GM23338 (cell line): Measurements from ENCODE around the gene JAG1. TPM values are rescaled to one million over a fixed set of nuclear protein-coding genes. Genes with fewer than 3 reads are reported as not detected.

ENCODE experiments used
- ATAC-seq: fragments of 200-7000 bp; cut with Tn5 transposase; 3 replicates; pipeline ENCODE4 v1.9.1; 2020
- DNase-seq: peaks from one replicate; pipeline ENCODE4 v3.0.0-alpha.2; 2015; ENCODE audit warnings: low spot score
- H2AFZ ChIP-seq: fragments of 200-600 bp; sonication (generic); 2 replicates; pipeline ENCODE4 v1.8.0; 2016; ENCODE audit warnings: antibody characterized with exemption, mild to moderate bottlenecking, moderate library complexity
- H3F3A ChIP-seq: fragments of 200-600 bp; sonication (generic); replicated peaks from 2 replicates; pipeline ENCODE4 v1.8.0; 2017; ENCODE audit warnings: antibody characterized with exemption, mixed run types, low read depth
- H3K27ac ChIP-seq: fragments of 200-600 bp; sonication (generic); 2 replicates; pipeline ENCODE4 v1.6.1; 2016; ENCODE audit warnings: low read depth
- H3K27me3 ChIP-seq: fragments of 200-600 bp; sonication (generic); 2 replicates; pipeline ENCODE4 v1.8.0; 2016; ENCODE audit warnings: mild to moderate bottlenecking, mixed run types, moderate library complexity; ENCODE audit not compliant: insufficient read depth
- H3K36me3 ChIP-seq: fragments of 200-600 bp; sonication (generic); 2 replicates; pipeline ENCODE4 v1.8.0; 2016; ENCODE audit warnings: mild to moderate bottlenecking; ENCODE audit not compliant: insufficient read depth
- H3K4me1 ChIP-seq: fragments of 200-600 bp; sonication (generic); 2 replicates; pipeline ENCODE4 v1.8.0; 2016; ENCODE audit warnings: mild to moderate bottlenecking, moderate library complexity; ENCODE audit not compliant: insufficient read depth
- H3K4me2 ChIP-seq: fragments of 200-600 bp; sonication (generic); 2 replicates; pipeline ENCODE4 v1.7.1; 2017; ENCODE audit warnings: mixed run types
- H3K4me3 ChIP-seq: fragments of 200-600 bp; sonication (generic); 2 replicates; pipeline ENCODE4 v1.6.1; 2016; ENCODE audit warnings: mixed run types
- H3K79me2 ChIP-seq: fragments of 200-600 bp; sonication (generic); replicated peaks from 2 replicates; pipeline ENCODE4 v1.8.0; 2017; ENCODE audit warnings: mild to moderate bottlenecking; ENCODE audit not compliant: insufficient read depth
- H3K9me2 ChIP-seq: fragments of 200-600 bp; sonication (generic); 2 replicates; pipeline ENCODE4 v1.8.0; 2017; ENCODE audit not compliant: insufficient read depth
- H4K20me1 ChIP-seq: fragments of 200-600 bp; sonication (generic); replicated peaks from 2 replicates; pipeline ENCODE4 v1.8.0; 2017; ENCODE audit warnings: mild to moderate bottlenecking; ENCODE audit not compliant: insufficient read depth
- H3K27ac Mint-ChIP-seq: 2 replicates; pipeline ENCODE4 v1.8.0; 2020; ENCODE audit warnings: inconsistent platforms, mild to moderate bottlenecking, moderate library complexity, mixed read lengths
- H3K27me3 Mint-ChIP-seq: 3 replicates; pipeline ENCODE4 v1.8.0; 2022; ENCODE audit warnings: low read depth, mild to moderate bottlenecking, moderate library complexity, mixed read lengths, inconsistent platforms; ENCODE audit not compliant: insufficient read depth, poor library complexity
- H3K36me3 Mint-ChIP-seq: 3 replicates; pipeline ENCODE4 v1.8.0; 2021; ENCODE audit warnings: low read depth, mild to moderate bottlenecking, inconsistent platforms, moderate library complexity, mixed read lengths
- H3K4me1 Mint-ChIP-seq: 3 replicates; pipeline ENCODE4 v1.8.0; 2020; ENCODE audit warnings: mild to moderate bottlenecking, inconsistent platforms, mixed read lengths
- H3K4me3 Mint-ChIP-seq: 3 replicates; pipeline ENCODE4 v1.8.0; 2021; ENCODE audit warnings: moderate library complexity, mild to moderate bottlenecking, inconsistent platforms, mixed read lengths
- H3K9me3 Mint-ChIP-seq: 3 replicates; pipeline ENCODE4 v1.8.0; 2020; ENCODE audit warnings: moderate library complexity, mild to moderate bottlenecking, inconsistent platforms, mixed read lengths
- CREB1 ChIP-seq: fragments of 250-450 bp; sonication (Bioruptor Pico); IDR thresholded peaks from 2 replicates; pipeline ENCODE4 v1.5.0; 2020; ENCODE audit warnings: low read depth, mild to moderate bottlenecking, moderate library complexity
- CTCF ChIP-seq, 2 experiments: fragments of 200-600 bp in 1 of 2; sonication (generic) in 1 of 2; conservative IDR thresholded peaks; 2 replicates each; pipeline versions ENCODE4 v1.5.1 to v1.6.1; 2016 to 2017; ENCODE audit warnings: antibody characterized with exemption in 2 of 2, low read depth in 2 of 2, mild to moderate bottlenecking in 2 of 2, moderate library complexity in 1 of 2
- ETS1 ChIP-seq: IDR thresholded peaks from 2 replicates; pipeline ENCODE4 v1.6.1; 2016; ENCODE audit warnings: antibody characterized with exemption
- EZH2 ChIP-seq: fragments of 200-600 bp; sonication (generic); IDR thresholded peaks from one replicate; pipeline ENCODE4 v1.8.0; 2017; ENCODE audit warnings: antibody characterized with exemption, mild to moderate bottlenecking, low read depth; ENCODE audit not compliant: unreplicated experiment
- EZH2phosphoT487 ChIP-seq: fragments of 200-600 bp; sonication (generic); IDR thresholded peaks from one replicate; pipeline ENCODE4 v1.8.1; 2018; ENCODE audit warnings: antibody characterized with exemption; ENCODE audit not compliant: unreplicated experiment
- JUNB ChIP-seq: IDR thresholded peaks from one replicate; pipeline ENCODE4 v1.6.1; 2016; ENCODE audit warnings: antibody characterized with exemption; ENCODE audit not compliant: unreplicated experiment
- NANOG ChIP-seq: IDR thresholded peaks from 2 replicates; pipeline ENCODE4 v1.6.1; 2016; ENCODE audit warnings: antibody characterized with exemption, borderline replicate concordance
- POLR2AphosphoS5 ChIP-seq: IDR thresholded peaks from 2 replicates; pipeline ENCODE4 v1.6.1; 2016; ENCODE audit warnings: antibody characterized with exemption, low read depth
- REST ChIP-seq: IDR thresholded peaks from one replicate; pipeline ENCODE4 v1.6.1; 2018; ENCODE audit warnings: antibody characterized with exemption; ENCODE audit not compliant: unreplicated experiment
- STAT1 ChIP-seq: IDR thresholded peaks from one replicate; pipeline ENCODE4 v1.6.1; 2016; ENCODE audit warnings: antibody characterized with exemption; ENCODE audit not compliant: unreplicated experiment
- ZNF114 ChIP-seq: fragments of 250-450 bp; sonication (Bioruptor Pico); IDR thresholded peaks from 2 replicates; pipeline ENCODE4 v1.5.0; 2020; ENCODE audit warnings: mild to moderate bottlenecking, moderate library complexity
- ZNF331 ChIP-seq: fragments of 250-450 bp; sonication (Bioruptor Pico); IDR thresholded peaks from 2 replicates; pipeline ENCODE4 v1.5.0; 2020; ENCODE audit warnings: low read depth, mild to moderate bottlenecking, moderate library complexity
- ZNF462 ChIP-seq: fragments of 250-450 bp; sonication (Bioruptor Pico); IDR thresholded peaks from 2 replicates; pipeline ENCODE4 v1.5.0; 2020; ENCODE audit warnings: mild to moderate bottlenecking, moderate library complexity
- polyA plus RNA-seq: library from polyadenylated mRNA; unstranded; fragments of >200 nt; fragmentation: Nextera tagmentation; extraction: Ambion mirVana; gene quantifications from 2 replicates; pipeline ENCODE4 v1.2.1, GENCODE V29; 2016
- total RNA-seq: library from RNA; depleted of rRNA; stranded (reverse); fragments of >200 nt; shearing (Covaris generic); gene quantifications from 2 replicates; pipeline ENCODE4 v1.2.3, GENCODE V29; 2014

Gene JAG1
- total and polyA plus RNA-seq, 2 experiments from 2014 or later: 9.7 to 46.5 TPM

- Histone ChIP-seq H3K79me2 (peaks cover 14% of the 10 kb centered on the region), H3K27me3 (peaks cover 8% of the 10 kb centered on the region; the same call in 1 of the 2 replicates), H3K36me3 (no peaks in the 10 kb centered on the region), H3K4me1 (peaks cover 23% of the 10 kb centered on the region), H4K20me1 (no peaks in the 10 kb centered on the region), H2AFZ (no peak overlapping the region), H3K4me2 (no peak overlapping the region), H3K27ac (no peak overlapping the region), H3K9me2 (0 out of 2 replicates have a peak, but pooled peaks cover 2% of the 10 kb centered on the region), H3F3A (0 out of 2 replicates have a peak, but pooled peaks cover 5% of the 10 kb centered on the region), H3K4me3 (no peak overlapping the region)
- Mint-ChIP-seq H3K27ac (no peak overlapping the region), H3K27me3 (peaks cover 18% of the 10 kb centered on the region), H3K36me3 (no peaks in the 10 kb centered on the region), H3K4me1 (peaks cover 17% of the 10 kb centered on the region), H3K9me3 (no peaks in the 10 kb centered on the region), H3K4me3 (no peak overlapping the region)
- no peak for DNase-seq
- no peak for TF ChIP-seq STAT1
- TF ChIP-seq ETS1: no peak
- no peak for TF ChIP-seq ZNF331 (CRISPR knock-in tag)
- no peak for TF ChIP-seq POLR2AphosphoS5
- TF ChIP-seq CREB1 (CRISPR knock-in tag): no peak
- TF ChIP-seq ZNF462 (CRISPR knock-in tag): no peak
- no peak for TF ChIP-seq EZH2
- TF ChIP-seq JUNB: no peak
- no peak for TF ChIP-seq REST
- TF ChIP-seq EZH2phosphoT487: no peak
- no peak for TF ChIP-seq CTCF (conservative IDR thresholded peaks at IDR 0.05; ENCODE audit: low read depth in 2 of 2)
- no peak for TF ChIP-seq NANOG
- TF ChIP-seq ZNF114 (CRISPR knock-in tag): no peak
- no peak for ATAC-seq
Observed at GRCh38 chr20:10676518-10676917, 2.7 kb upstream of the JAG1 start.
